ENCODE results near the gene PKNOX1. TPM values are rescaled to one million over a fixed set of nuclear protein-coding genes. Genes with fewer than 3 reads are reported as not detected.
A peak's percentile ranks its signal among the peaks of the same experiment; 100 is the strongest.

The PKNOX1 gene
- total and polyA plus RNA-seq, 9 of the 15 experiments (the other 6 are each of a cell fraction or from before 2014, with no cell fraction given) = 8.8 to 25.9 (median 13.2) TPM

DNA sequence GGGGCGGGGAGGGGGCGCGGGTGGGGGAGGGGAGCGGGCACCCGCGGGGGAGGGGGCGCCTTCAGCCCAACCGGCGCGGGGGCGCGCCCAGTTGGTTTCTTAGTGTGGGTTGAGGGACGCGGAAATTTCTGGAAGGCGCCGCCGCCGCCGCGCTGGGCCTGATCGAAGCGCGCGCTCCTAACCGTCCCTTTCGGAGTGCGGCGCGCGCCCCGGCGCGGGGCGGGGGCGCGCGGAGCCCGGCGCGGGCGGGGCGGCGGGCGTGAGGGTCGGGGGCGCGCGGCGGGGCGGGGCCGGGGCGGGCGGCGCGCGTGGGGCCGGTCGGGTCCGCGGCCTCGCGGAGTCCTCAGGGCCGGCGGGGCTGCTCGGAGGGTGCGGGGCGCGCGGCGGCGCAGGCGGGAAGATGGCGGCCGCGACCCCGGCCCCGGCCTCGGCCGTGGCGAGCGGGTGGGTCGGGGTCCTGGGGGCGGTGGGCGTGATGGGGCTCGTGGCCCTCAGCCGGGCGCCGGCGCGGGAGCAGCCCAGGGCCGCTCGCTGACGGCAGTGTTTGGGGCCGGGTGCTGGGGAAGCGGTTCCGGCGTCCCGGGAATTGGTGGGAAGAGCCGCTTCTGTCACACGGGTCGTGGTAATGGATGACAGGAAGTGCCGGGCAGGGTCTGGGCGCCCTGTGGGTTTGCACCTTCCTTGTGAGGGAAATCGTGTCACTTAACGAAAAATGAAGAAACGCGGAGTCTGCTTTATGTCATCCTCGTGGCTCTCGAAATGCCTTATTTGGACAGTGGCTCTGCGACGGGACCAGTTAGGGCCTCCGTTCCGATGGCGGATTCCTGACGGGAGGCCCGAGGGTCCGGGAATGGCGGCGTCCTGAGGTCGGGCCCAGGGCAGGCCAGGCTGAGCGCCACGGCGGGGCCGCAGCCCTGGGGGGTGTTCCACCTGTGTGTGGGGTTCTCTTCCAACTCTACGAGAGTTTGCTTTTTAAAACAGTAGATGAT, 764 bp downstream of the PKNOX1 start (continued):
- peak; percentile 75; the same call in 1 of the 2 replicates for TF ChIP-seq ZBTB17 (CRISPR knock-in tag; IDR thresholded peaks at IDR 0.05)
- peak; percentile 25 for TF ChIP-seq POLR2B (IDR thresholded peaks at IDR 0.05; ENCODE audit: low read depth, partially characterized antibody)
- TF ChIP-seq ZFP36 (IDR thresholded peaks at IDR 0.05; ENCODE audit: low read depth, low read length, partially characterized antibody) = no peak
- TF ChIP-seq KAT2B (IDR thresholded peaks at IDR 0.05; ENCODE audit: low read depth, low read length) = no peak
- TF ChIP-seq, protein P1, sequence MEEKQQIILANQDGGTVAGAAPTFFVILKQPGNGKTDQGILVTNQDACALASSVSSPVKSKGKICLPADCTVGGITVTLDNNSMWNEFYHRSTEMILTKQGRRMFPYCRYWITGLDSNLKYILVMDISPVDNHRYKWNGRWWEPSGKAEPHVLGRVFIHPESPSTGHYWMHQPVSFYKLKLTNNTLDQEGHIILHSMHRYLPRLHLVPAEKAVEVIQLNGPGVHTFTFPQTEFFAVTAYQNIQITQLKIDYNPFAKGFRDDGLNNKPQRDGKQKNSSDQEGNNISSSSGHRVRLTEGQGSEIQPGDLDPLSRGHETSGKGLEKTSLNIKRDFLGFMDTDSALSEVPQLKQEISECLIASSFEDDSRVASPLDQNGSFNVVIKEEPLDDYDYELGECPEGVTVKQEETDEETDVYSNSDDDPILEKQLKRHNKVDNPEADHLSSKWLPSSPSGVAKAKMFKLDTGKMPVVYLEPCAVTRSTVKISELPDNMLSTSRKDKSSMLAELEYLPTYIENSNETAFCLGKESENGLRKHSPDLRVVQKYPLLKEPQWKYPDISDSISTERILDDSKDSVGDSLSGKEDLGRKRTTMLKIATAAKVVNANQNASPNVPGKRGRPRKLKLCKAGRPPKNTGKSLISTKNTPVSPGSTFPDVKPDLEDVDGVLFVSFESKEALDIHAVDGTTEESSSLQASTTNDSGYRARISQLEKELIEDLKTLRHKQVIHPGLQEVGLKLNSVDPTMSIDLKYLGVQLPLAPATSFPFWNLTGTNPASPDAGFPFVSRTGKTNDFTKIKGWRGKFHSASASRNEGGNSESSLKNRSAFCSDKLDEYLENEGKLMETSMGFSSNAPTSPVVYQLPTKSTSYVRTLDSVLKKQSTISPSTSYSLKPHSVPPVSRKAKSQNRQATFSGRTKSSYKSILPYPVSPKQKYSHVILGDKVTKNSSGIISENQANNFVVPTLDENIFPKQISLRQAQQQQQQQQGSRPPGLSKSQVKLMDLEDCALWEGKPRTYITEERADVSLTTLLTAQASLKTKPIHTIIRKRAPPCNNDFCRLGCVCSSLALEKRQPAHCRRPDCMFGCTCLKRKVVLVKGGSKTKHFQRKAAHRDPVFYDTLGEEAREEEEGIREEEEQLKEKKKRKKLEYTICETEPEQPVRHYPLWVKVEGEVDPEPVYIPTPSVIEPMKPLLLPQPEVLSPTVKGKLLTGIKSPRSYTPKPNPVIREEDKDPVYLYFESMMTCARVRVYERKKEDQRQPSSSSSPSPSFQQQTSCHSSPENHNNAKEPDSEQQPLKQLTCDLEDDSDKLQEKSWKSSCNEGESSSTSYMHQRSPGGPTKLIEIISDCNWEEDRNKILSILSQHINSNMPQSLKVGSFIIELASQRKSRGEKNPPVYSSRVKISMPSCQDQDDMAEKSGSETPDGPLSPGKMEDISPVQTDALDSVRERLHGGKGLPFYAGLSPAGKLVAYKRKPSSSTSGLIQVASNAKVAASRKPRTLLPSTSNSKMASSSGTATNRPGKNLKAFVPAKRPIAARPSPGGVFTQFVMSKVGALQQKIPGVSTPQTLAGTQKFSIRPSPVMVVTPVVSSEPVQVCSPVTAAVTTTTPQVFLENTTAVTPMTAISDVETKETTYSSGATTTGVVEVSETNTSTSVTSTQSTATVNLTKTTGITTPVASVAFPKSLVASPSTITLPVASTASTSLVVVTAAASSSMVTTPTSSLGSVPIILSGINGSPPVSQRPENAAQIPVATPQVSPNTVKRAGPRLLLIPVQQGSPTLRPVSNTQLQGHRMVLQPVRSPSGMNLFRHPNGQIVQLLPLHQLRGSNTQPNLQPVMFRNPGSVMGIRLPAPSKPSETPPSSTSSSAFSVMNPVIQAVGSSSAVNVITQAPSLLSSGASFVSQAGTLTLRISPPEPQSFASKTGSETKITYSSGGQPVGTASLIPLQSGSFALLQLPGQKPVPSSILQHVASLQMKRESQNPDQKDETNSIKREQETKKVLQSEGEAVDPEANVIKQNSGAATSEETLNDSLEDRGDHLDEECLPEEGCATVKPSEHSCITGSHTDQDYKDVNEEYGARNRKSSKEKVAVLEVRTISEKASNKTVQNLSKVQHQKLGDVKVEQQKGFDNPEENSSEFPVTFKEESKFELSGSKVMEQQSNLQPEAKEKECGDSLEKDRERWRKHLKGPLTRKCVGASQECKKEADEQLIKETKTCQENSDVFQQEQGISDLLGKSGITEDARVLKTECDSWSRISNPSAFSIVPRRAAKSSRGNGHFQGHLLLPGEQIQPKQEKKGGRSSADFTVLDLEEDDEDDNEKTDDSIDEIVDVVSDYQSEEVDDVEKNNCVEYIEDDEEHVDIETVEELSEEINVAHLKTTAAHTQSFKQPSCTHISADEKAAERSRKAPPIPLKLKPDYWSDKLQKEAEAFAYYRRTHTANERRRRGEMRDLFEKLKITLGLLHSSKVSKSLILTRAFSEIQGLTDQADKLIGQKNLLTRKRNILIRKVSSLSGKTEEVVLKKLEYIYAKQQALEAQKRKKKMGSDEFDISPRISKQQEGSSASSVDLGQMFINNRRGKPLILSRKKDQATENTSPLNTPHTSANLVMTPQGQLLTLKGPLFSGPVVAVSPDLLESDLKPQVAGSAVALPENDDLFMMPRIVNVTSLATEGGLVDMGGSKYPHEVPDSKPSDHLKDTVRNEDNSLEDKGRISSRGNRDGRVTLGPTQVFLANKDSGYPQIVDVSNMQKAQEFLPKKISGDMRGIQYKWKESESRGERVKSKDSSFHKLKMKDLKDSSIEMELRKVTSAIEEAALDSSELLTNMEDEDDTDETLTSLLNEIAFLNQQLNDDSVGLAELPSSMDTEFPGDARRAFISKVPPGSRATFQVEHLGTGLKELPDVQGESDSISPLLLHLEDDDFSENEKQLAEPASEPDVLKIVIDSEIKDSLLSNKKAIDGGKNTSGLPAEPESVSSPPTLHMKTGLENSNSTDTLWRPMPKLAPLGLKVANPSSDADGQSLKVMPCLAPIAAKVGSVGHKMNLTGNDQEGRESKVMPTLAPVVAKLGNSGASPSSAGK (IDR thresholded peaks at IDR 0.05) = peak; percentile 52
- TF ChIP-seq SIN3B (IDR thresholded peaks at IDR 0.05; ENCODE audit: low read depth) = 0 out of 2 replicates have a peak, but pooled peaks have one; percentile 32
- no peak for TF ChIP-seq CREBBP (IDR thresholded peaks at IDR 0.05; ENCODE audit: low read depth, low read length)
- 0 out of 2 replicates have a peak, but pooled peaks have one; percentile 4 for TF ChIP-seq LCOR (CRISPR knock-in tag; IDR thresholded peaks at IDR 0.05)
- no peak for TF ChIP-seq ARID2 (IDR thresholded peaks at IDR 0.05)
- TF ChIP-seq ZNF830 (CRISPR knock-in tag; IDR thresholded peaks at IDR 0.05) = no peak
- TF ChIP-seq, protein P2, sequence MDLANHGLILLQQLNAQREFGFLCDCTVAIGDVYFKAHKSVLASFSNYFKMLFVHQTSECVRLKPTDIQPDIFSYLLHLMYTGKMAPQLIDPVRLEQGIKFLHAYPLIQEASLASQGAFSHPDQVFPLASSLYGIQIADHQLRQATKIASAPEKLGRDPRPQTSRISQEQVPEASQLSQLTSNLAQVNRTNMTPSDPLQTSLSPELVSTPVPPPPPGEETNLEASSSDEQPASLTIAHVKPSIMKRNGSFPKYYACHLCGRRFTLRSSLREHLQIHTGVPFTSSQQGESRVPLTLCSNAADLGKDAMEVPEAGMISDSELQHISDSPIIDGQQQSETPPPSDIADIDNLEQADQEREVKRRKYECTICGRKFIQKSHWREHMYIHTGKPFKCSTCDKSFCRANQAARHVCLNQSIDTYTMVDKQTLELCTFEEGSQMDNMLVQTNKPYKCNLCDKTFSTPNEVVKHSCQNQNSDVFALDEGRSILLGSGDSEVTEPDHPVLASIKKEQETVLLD (IDR thresholded peaks at IDR 0.05) = no peak
- TF ChIP-seq BRCA1 (IDR thresholded peaks at IDR 0.05) = no peak
- TF ChIP-seq BRCA1 (CRISPR knock-in tag; IDR thresholded peaks at IDR 0.05) = no peak

Measured in K562 (cell line).